GM12873 (cell line): Measurements from ENCODE around the gene EXOC6B.

Experiments used
- TF ChIP-seq, protein P1 (sequence below): IDR thresholded peaks from 2 replicates; pipeline ENCODE4 v1.5.1; 2012; ENCODE audit warnings: low read depth, mild to moderate bottlenecking, moderate library complexity, low read length, control low read depth; ENCODE audit not compliant: insufficient read depth; ENCODE audit errors: missing control alignments

EXOC6B gene

DNA sequence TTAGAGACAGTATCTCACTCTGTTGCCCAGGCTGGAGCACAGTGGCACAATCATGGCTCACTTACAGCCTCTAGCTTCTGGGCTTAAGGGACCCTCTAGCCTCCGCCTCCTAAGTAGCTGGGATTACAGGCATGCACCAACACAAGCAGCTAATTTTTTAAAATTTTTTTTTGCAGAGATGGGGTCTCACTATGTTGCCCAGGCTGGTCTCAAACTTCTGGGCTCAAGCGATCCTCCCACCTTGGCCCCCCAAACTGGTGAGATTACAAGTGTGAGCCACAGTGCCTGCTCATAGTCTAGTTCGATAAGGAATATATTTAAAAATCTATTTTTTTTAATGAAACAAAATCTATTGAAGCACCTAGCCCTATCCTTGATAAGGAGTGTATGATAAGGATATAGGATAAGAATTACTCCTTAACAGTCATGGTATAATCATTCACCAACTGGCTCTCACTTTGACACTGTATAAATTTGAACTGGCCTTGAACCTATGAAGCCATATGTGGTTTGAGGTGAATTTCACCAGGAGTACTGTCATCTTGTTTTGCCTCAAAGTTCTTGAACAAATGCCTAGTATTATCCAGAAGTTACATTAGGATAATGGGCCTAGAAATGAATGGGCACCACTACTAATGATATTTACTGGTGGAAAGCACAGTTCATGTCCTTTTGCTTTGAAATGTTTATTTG lies 71.1 kb downstream of the EXOC6B start:
- TF ChIP-seq, protein P1, sequence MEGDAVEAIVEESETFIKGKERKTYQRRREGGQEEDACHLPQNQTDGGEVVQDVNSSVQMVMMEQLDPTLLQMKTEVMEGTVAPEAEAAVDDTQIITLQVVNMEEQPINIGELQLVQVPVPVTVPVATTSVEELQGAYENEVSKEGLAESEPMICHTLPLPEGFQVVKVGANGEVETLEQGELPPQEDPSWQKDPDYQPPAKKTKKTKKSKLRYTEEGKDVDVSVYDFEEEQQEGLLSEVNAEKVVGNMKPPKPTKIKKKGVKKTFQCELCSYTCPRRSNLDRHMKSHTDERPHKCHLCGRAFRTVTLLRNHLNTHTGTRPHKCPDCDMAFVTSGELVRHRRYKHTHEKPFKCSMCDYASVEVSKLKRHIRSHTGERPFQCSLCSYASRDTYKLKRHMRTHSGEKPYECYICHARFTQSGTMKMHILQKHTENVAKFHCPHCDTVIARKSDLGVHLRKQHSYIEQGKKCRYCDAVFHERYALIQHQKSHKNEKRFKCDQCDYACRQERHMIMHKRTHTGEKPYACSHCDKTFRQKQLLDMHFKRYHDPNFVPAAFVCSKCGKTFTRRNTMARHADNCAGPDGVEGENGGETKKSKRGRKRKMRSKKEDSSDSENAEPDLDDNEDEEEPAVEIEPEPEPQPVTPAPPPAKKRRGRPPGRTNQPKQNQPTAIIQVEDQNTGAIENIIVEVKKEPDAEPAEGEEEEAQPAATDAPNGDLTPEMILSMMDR = no peak

DNA sequence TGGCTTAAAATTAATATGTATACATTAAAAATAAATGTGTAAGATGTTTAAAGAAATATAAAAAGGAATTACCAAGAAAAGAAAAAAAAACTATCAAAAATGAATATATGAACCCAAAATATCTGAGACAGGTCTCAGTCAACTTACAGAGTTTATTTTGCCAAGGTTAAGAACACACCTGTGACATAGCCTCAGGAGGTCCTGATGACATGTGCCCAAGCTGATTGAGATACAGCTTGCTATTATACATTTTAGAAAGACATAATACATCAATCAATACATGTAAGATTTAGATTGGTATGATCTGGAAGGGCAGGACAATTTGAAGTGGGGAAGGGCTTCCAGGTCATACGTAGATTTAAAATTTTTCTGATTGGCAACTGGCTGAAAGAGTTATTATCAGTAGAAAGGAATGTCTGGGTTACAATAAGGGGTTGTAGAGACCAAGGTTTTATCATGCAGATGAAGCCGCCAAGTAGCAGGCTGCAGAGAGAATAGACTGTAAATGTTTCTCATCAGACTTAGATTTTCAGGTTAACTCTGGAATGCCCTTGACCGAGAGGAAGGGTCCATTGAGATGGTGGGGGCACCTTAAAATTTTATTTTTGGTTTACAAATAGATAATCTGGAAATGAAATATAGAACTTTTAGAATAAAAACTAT lies 74.7 kb downstream of the EXOC6B start:
- TF ChIP-seq, protein P1 = no peak

DNA sequence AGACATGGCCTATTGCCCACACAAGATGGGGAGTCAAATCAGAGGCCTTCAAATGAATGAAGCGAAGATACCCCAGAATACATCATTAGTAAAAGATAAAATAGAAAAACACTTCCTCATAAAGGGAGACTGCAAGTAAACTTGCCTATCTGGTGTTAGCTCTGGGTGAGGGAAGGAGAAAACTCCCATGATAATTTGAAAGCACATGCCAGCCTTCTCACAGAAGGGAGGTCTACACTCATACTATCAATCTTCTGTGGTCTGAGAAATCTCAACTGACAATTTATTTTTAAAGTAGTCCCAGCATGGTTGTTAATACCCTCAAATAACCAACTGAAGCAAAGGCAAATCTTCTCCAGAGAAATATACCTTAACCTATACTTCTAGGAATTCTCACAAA lies 75.4 kb downstream of the EXOC6B start:
- TF ChIP-seq, protein P1 = no peak

DNA sequence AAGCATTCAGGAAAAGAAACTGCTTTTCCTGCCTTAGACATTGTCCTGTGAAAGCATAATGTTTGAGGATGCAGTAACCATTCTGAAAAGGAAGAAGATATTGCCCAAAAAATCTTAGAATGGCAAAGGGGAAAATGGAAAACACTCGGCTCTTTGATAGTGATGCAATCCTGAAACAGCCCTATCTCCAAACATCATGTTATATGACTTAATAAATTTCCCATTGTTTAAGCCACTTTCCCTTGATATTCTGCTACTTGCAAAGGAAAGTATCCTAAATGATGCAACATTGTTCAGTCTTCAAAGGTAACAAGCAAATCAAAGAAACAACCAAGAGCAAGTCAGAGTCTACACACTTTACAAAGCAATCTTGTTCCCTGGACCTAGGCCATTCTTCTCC lies 78.5 kb downstream of the EXOC6B start:
- TF ChIP-seq, protein P1 = no peak

DNA sequence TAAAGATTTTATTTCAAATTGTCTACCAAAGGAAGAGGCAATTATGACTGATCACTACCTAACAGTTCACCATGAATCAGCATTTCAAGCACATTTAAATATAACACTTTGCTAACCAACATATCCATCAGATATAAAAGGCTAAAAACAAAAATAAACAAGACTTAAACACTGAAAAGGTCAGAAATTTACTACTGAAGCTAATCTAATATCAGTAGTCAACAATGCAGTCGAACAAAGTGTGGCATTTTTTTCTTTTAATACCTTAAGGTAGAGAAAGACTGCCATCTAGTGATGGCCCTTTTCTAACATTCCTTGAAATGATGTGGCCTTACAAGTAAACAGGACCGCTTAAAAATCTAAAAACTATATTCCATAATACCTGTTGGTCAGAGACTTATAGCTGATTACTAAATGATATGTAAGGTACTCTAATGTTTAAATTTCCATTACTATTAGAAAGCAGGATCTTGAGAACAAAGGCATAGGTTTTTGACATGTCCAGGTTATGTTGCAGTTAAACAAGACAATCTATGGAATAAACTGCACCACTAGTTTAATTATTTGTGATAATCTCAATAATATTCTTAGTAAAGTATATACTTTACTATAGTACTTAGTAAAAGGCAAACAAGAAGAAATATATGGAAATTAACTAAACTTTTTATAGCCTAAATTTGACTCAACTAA lies 80.0 kb downstream of the EXOC6B start:
- TF ChIP-seq, protein P1 = peak; percentile 57

DNA sequence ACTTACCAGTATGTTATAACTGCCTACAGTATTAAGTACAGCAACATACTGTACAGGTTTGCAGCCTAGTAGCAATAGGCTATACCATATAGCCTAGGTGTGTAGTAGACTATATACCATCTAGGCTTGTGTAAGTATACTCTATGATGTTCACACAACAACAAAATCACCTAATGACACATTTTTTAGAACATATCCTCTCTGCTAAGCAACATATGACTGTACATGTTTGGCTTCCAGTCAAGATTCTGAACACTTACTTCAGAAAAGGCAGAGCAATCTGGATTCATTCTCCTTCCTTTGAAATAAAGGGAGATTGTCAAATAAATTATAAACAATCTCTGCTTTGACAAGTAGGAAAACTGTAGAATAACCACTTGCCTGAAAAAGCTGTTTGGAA lies 81.8 kb downstream of the EXOC6B start:
- TF ChIP-seq, protein P1 = no peak

DNA sequence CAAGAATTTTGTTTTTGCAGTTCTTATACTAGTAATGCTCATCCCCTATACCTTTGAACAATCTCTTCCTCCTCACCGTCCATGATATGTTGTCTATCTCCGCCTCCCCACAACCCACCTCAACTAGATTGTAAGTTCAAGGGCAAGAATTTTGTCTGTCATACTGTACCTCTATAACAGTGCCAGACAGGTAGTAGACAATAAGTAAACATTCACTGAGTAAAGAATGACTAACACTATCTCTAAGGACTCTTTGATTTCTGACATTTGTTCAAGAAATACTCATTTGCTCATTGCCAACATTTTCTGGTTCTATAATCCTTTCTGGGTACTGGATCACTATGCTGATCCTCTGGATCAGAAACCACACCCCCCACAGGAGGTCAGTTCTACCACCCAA lies 82.4 kb downstream of the EXOC6B start:
- TF ChIP-seq, protein P1 = no peak
